Lower leg skin (tissue), 4 donors: ENCODE results near the gene RNF11. TPM values are rescaled to one million over a fixed set of nuclear protein-coding genes. Genes with fewer than 3 reads are reported as not detected.
A peak's percentile ranks its signal among the peaks of the same experiment; 100 is the strongest.
"Not testable (repeated sequence)": the region's sequence is repeated elsewhere in the genome, so short reads cannot be mapped to it uniquely, and the experiment has no call there.

ENCODE experiments used
- DNase-seq, 2 donors: peaks; one replicate each; pipeline ENCODE4 v3.0.0-alpha.2; 2019; ENCODE audit warnings: low spot score in 2 of 2
- H3K4me3 ChIP-seq: fragments of 200-600 bp; sonication (generic); 2 replicates; pipeline ENCODE4 v1.5.1; 2017; ENCODE audit warnings: mild to moderate bottlenecking, low read depth; ENCODE audit not compliant: poor library complexity, severe bottlenecking
- CTCF ChIP-seq, 3 donors: fragments of 450-650 bp; IDR thresholded peaks; one replicate each; pipeline ENCODE4 v1.5.1; 2016; ENCODE audit warnings: antibody characterized with exemption in 3 of 3, mild to moderate bottlenecking in 3 of 3, moderate library complexity in 2 of 3
- POLR2A ChIP-seq, 2 donors: fragments of 450-650 bp; IDR thresholded peaks; one replicate each; pipeline ENCODE4 v1.6.1; 2016 to 2017; ENCODE audit warnings: antibody characterized with exemption in 2 of 2, mild to moderate bottlenecking in 1 of 2, moderate library complexity in 1 of 2
- WGBS, 2 donors: methylation state at CpG; one replicate each; pipeline ENCODE4 v1.1.5; 2018; 5-methylcytosine and 5-hydroxymethylcytosine counted together
- intact Hi-C: fragments of 100-400 bp; cut with DNase I; formaldehyde crosslinking; loops from one replicate; pipeline ENCODE4 v1.15.0; 2023; ENCODE audit warnings: low total_unique reads
- total RNA-seq, 4 donors: library from RNA; depleted of rRNA; stranded (reverse); fragments of >200 nt; gene quantifications; one replicate each; pipeline ENCODE4 v1.1.0, GENCODE V29; 2016

Gene RNF11
- total RNA-seq, 4 donors from 2014 or later: 65.4 to 95.3 (median 81.6) TPM

DNA sequence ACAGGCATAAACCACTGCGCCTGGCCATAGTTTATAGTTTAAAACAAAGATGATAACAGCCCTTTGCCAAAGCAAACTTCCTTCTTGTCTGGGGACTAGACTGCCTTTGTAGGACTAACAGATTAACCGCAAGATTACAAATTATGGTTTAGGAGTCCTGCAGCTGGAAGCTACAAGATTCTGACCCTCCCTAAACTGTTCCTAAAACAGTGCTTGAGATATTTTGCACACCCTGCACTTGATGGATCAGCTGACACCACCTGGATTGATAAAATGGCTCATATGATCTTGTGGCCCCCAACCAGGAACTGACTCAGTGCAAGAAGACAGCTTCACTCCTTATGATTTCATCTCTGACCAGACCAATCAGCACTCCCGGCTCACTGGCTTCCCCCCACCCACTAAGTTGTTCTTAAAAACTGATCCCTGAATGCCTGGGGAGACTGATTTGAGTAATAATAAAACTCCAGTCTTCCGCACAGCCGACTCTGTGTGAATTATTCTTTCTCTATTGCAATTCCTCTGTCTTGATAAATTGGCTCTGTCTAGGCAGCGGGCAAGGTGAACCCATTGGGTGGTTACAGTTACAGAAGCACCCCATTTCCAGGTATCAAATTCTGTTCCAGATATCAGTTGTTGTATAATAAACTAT, 13.8 kb upstream of the RNF11 start:
- 91 to 96% methylated on average over 6 of the region's 6 CpGs for WGBS, 2 donors
- intact Hi-C loops: no loop called here
- TF ChIP-seq CTCF (IDR thresholded peaks at IDR 0.05): no peak
- TF ChIP-seq POLR2A (IDR thresholded peaks at IDR 0.05): no peak
- no peak overlapping the region for H3K4me3 ChIP-seq
- DNase-seq: no peak

DNA sequence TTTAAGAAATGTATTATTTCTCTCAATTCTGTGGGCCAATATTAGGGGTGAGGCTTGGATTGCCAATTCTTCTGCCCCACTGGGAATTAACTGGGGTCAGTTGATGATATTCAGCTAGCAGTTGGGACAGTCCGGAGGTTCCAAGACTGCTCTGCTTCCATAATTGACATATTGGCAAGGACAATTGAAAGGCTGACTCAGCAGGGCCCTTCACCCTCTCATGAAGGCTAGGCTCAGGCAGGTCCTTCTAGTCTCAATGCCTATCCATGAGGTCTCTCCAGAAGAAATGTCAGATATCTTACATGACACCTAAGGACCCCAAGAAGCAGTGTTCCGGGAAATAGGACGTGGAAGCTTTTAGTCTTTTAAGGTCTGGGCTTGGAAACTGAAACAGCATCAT, 13.3 kb upstream of the RNF11 start:
- intact Hi-C loops: no loop called here
- no peak overlapping the region for H3K4me3 ChIP-seq
- TF ChIP-seq CTCF (IDR thresholded peaks at IDR 0.05) (no peak), POLR2A (IDR thresholded peaks at IDR 0.05) (no peak)
- 97% methylated on average over 3 of the region's 3 CpGs for WGBS, 2 donors
- DNase-seq: no peak

- DNase-seq: peak in 1 of 2 donors; percentile 7
- H3K4me3 ChIP-seq: no peak overlapping the region
- WGBS, 2 donors: 93 to 94% methylated on average over 6 of the region's 6 CpGs
- intact Hi-C loops: no loop called here
- TF ChIP-seq CTCF (IDR thresholded peaks at IDR 0.05) (no peak), POLR2A (IDR thresholded peaks at IDR 0.05) (no peak)
Observed at GRCh38 chr1:51224255-51224654, 11.8 kb upstream of the RNF11 start.

- DNase-seq, H3K4me3 ChIP-seq, intact Hi-C loops: not testable (repeated sequence)
- WGBS, 2 donors: 83 to 85% methylated on average over 15 of the region's 15 CpGs
Observed at GRCh38 chr1:51227231-51227960, 8.7 kb upstream of the RNF11 start.

- DNase-seq: peak in 1 of 2 donors; percentile 34
- H3K4me3 ChIP-seq, intact Hi-C loops: not testable (repeated sequence)
- 58 to 66% methylated on average over 11 of the region's 11 CpGs for WGBS, 2 donors
Observed at GRCh38 chr1:51228471-51228870, 7.6 kb upstream of the RNF11 start.

- intact Hi-C loops: no loop called here
- no peak for DNase-seq
- 84 to 87% methylated on average over 5 of the region's 5 CpGs for WGBS, 2 donors
- no peak for TF ChIP-seq POLR2A (IDR thresholded peaks at IDR 0.05)
- no peak for TF ChIP-seq CTCF (IDR thresholded peaks at IDR 0.05)
- H3K4me3 ChIP-seq: no peak overlapping the region
Observed at GRCh38 chr1:51230501-51231078, 5.5 kb upstream of the RNF11 start.
